IMR-90 (cell line): ENCODE data around the gene ABHD10. TPM values are rescaled to one million over a fixed set of nuclear protein-coding genes. Genes with fewer than 3 reads are reported as not detected.

ENCODE experiments used
- ATAC-seq: fragments of 200-7000 bp; cut with Tn5 transposase; 2 replicates; pipeline ENCODE4 v1.9.1; 2020; ENCODE audit warnings: low read depth, mild to moderate bottlenecking, moderate library complexity
- BruUV-seq: library from RNA; stranded (reverse); fragments of 400-500 nt; replicated peaks from 2 replicates; lab custom pipeline; 2021; lab: Mats Ljungman, UMichigan
- CTCF ChIA-PET: fragments of 300-600 bp; formaldehyde crosslinking; extraction: SDS; loops from one replicate; lab custom pipeline; 2021; ENCODE audit warnings: antibody characterized with exemption; lab: Yijun Ruan, JAX
- POLR2A ChIA-PET: fragments of 300-600 bp; sonication (Branson Sonifier 250); formaldehyde crosslinking; loops from one replicate; lab custom pipeline; 2022; ENCODE audit warnings: antibody characterized with exemption; ENCODE audit not compliant: unreplicated experiment; lab: Charles Lee
- DNase-seq: peaks from one replicate; pipeline ENCODE4 v3.0.0; 2013
- H2AFZ ChIP-seq: replicated peaks from 2 replicates; pipeline ENCODE3; 2013; ENCODE audit warnings: low read length, mild to moderate bottlenecking; ENCODE audit not compliant: poor library complexity
- H2AK5ac ChIP-seq: 2 replicates; pipeline ENCODE4 v1.6.1; 2013; ENCODE audit warnings: low read depth, low read length, inconsistent platforms
- H2AK9ac ChIP-seq: replicated peaks from 2 replicates; pipeline ENCODE3; 2013; ENCODE audit warnings: mild to moderate bottlenecking, low read depth, low read length, moderate library complexity; ENCODE audit not compliant: poor library complexity
- H2BK120ac ChIP-seq: 2 replicates; pipeline ENCODE4 v1.6.1; 2013; ENCODE audit warnings: low read depth, low read length, inconsistent platforms
- H2BK15ac ChIP-seq: 3 replicates; pipeline ENCODE4 v1.6.1; 2013; ENCODE audit warnings: low read depth, low read length, inconsistent platforms
- H2BK20ac ChIP-seq: 2 replicates; pipeline ENCODE4 v1.6.1; 2013; ENCODE audit warnings: low read depth, mild to moderate bottlenecking, inconsistent platforms, low read length, moderate library complexity
- H2BK5ac ChIP-seq: 2 replicates; pipeline ENCODE4 v1.6.1; 2013; ENCODE audit warnings: mild to moderate bottlenecking, low read depth, low read length, inconsistent platforms; ENCODE audit not compliant: poor library complexity, severe bottlenecking
- H3K14ac ChIP-seq: replicated peaks from 2 replicates; pipeline ENCODE4 v1.6.1; 2013; ENCODE audit warnings: low read depth, low read length, inconsistent platforms
- H3K18ac ChIP-seq: 2 replicates; pipeline ENCODE4 v1.6.1; 2013; ENCODE audit warnings: low read depth, low read length, control low read depth
- H3K23ac ChIP-seq: 2 replicates; pipeline ENCODE4 v1.6.1; 2013; ENCODE audit warnings: low read depth, low read length, inconsistent platforms
- H3K27ac ChIP-seq: 2 replicates; pipeline ENCODE4 v1.5.1; 2013; ENCODE audit warnings: mild to moderate bottlenecking, control low read depth, low read length; ENCODE audit not compliant: insufficient read depth
- H3K27me3 ChIP-seq: 2 replicates; pipeline ENCODE4 v1.6.1; 2013; ENCODE audit warnings: low read length; ENCODE audit not compliant: control insufficient read depth, insufficient read depth
- H3K36me3 ChIP-seq: 2 replicates; pipeline ENCODE4 v1.6.1; 2013; ENCODE audit warnings: low read length, mixed read lengths; ENCODE audit not compliant: control insufficient read depth, insufficient read depth
- H3K4ac ChIP-seq: 2 replicates; pipeline ENCODE4 v1.6.1; 2013; ENCODE audit warnings: low read depth, low read length, inconsistent platforms
- H3K4me1 ChIP-seq: 2 replicates; pipeline ENCODE4 v1.6.1; 2013; ENCODE audit warnings: low read length, mixed read lengths; ENCODE audit not compliant: control insufficient read depth, insufficient read depth
- H3K4me2 ChIP-seq: 2 replicates; pipeline ENCODE4 v1.6.1; 2013; ENCODE audit warnings: low read depth, mild to moderate bottlenecking, control low read depth, low read length, moderate library complexity
- H3K4me3 ChIP-seq: 2 replicates; pipeline ENCODE4 v1.5.1; 2013; ENCODE audit warnings: low read depth, mild to moderate bottlenecking, control low read depth, low read length, moderate library complexity; ENCODE audit not compliant: insufficient read depth
- H3K56ac ChIP-seq: 2 replicates; pipeline ENCODE4 v1.6.1; 2013; ENCODE audit warnings: low read length, inconsistent platforms; ENCODE audit not compliant: insufficient read depth; ENCODE audit errors: extremely low read depth
- H3K79me1 ChIP-seq, 2 experiments: 2 replicates each; pipeline ENCODE4 v1.6.1; 2013; ENCODE audit warnings: low read length in 2 of 2, inconsistent platforms in 1 of 2, low read depth in 1 of 2
- H3K9ac ChIP-seq: 2 replicates; pipeline ENCODE4 v1.6.1; 2013; ENCODE audit warnings: low read depth, low read length, control low read depth
- H3K9me1 ChIP-seq: 2 replicates; pipeline ENCODE4 v1.6.1; 2013; ENCODE audit warnings: low read length, inconsistent platforms; ENCODE audit not compliant: insufficient read depth
- H3K9me3 ChIP-seq: 2 replicates; pipeline ENCODE4 v1.6.1; 2013; ENCODE audit warnings: low read length; ENCODE audit not compliant: control insufficient read depth, insufficient read depth
- H4K20me1 ChIP-seq: 2 replicates; pipeline ENCODE4 v1.6.1; 2013; ENCODE audit warnings: low read length, inconsistent platforms; ENCODE audit not compliant: insufficient read depth
- H4K5ac ChIP-seq: 2 replicates; pipeline ENCODE4 v1.6.1; 2013; ENCODE audit warnings: mild to moderate bottlenecking, low read depth, low read length, control low read depth
- H4K8ac ChIP-seq, 2 experiments: 2 replicates each; pipeline ENCODE4 v1.6.1; 2013; ENCODE audit warnings: low read depth in 2 of 2, low read length in 2 of 2, control low read depth in 1 of 2, inconsistent platforms in 1 of 2
- H4K91ac ChIP-seq: 2 replicates; pipeline ENCODE4 v1.6.1; 2013; ENCODE audit warnings: low read depth, low read length, inconsistent platforms; ENCODE audit not compliant: insufficient read depth
- CEBPB ChIP-seq: IDR thresholded peaks from 2 replicates; pipeline ENCODE4 v1.6.1; 2012; ENCODE audit warnings: low read depth, low read length, improper control_type of control experiment
- CHD1 ChIP-seq: IDR thresholded peaks from 2 replicates; pipeline ENCODE4 v1.6.1; 2012; ENCODE audit warnings: low read depth, low read length, improper control_type of control experiment
- MAZ ChIP-seq: IDR thresholded peaks from 2 replicates; pipeline ENCODE4 v1.6.1; 2012; ENCODE audit warnings: low read depth, mild to moderate bottlenecking, low read length, improper control_type of control experiment, moderate library complexity, borderline replicate concordance
- NFE2L2 ChIP-seq: fragments of 150-350 bp; IDR thresholded peaks from 2 replicates; pipeline ENCODE4 v1.6.1; 2016; ENCODE audit warnings: low read depth, mild to moderate bottlenecking, low read length
- RAD21 ChIP-seq: IDR thresholded peaks from 2 replicates; pipeline ENCODE4 v1.6.1; 2012; ENCODE audit warnings: low read length, improper control_type of control experiment
- RCOR1 ChIP-seq: IDR thresholded peaks from 2 replicates; pipeline ENCODE4 v1.6.1; 2012; ENCODE audit warnings: mild to moderate bottlenecking, low read length, improper control_type of control experiment; ENCODE audit not compliant: insufficient replicate concordance
- SMC3 ChIP-seq: fragments of 150-350 bp; IDR thresholded peaks from 2 replicates; pipeline ENCODE4 v1.6.1; 2016; ENCODE audit warnings: low read depth, mild to moderate bottlenecking, antibody characterized with exemption, low read length, moderate library complexity
- whole genome bisulfite sequencing, 2 experiments: methylation state at CpG; one replicate each; pipeline versions ENCODE4 v1.1.5 to v1.1.7; 2013; ENCODE audit warnings: missing lambda C conversion rate in 2 of 2; ENCODE audit not compliant: insufficient read length in 1 of 2; ENCODE audit errors: extremely low coverage in 2 of 2; 5-methylcytosine and 5-hydroxymethylcytosine counted together
- dilution Hi-C: fragments of 300-500 bp; cut with HindIII; formaldehyde crosslinking; loops from one replicate; pipeline ENCODE4 v1.14.3; 2018; ENCODE audit warnings: low sequenced_read_pairs; ENCODE audit not compliant: unreplicated experiment
- in situ Hi-C: fragments of 300-500 bp; cut with MboI; formaldehyde crosslinking; loops from 3 replicates; pipeline ENCODE4 v1.14.3; 2019; ENCODE audit warnings: low sequenced_read_pairs, inconsistent platforms, mixed read lengths
- intact Hi-C: fragments of 100-400 bp; cut with micrococcal nuclease; formaldehyde crosslinking; loops from 2 replicates; pipeline ENCODE4 v1.10.0; 2022
- polyA plus RNA-seq, 3 experiments: library from polyadenylated mRNA; depleted of rRNA; stranded (reverse); fragments of >200 nt; gene quantifications; 2 replicates each; pipeline ENCODE4 v1.2.3, GENCODE V29; 2012; ENCODE audit warnings: low replicate concordance in 1 of 3
- total RNA-seq: library from RNA; depleted of rRNA; stranded (reverse); fragments of >200 nt; gene quantifications from 2 replicates; pipeline ENCODE4 v1.2.3, GENCODE V29; 2012

ABHD10 gene
- total and polyA plus RNA-seq, 2 of the 4 experiments (the other 2 are of a cell fraction): 24.7 to 57.2 TPM

DNA sequence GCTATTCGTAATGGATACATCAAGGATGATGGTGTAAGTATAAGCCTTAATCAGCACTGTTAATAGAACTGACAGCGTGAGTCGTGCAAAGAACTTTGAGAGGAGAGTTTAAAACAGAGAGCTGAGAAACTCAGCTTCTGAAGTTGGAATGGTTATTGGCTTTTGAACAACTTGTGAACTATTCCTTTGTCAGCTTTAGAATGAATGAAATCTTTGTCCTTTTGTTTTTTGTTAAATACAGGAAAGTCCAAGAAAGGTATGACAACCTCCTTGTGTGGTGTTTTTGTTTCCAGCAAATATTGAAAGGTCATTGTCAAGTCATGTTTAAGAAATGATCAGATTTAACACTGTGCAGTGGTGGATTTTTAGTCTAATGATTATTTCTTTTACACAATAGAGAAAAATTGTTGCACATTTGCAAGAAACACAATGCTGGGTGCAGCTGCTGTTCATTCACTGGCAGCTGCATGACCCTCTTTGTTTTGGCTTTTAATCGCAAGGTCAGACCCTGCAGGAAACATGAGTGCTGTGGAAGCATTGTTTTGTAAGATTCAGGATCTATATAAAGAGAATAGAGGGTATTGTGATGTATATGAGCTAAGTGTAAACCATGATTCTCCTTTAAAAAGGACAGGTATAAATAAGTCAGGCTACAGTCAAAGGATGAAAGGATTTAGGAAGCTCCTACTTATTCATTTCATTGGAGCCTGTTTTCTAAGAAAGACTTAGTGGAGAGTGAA lies 21.7 kb upstream of the ABHD10 start (continued):
- TF ChIP-seq CHD1: no peak

DNA sequence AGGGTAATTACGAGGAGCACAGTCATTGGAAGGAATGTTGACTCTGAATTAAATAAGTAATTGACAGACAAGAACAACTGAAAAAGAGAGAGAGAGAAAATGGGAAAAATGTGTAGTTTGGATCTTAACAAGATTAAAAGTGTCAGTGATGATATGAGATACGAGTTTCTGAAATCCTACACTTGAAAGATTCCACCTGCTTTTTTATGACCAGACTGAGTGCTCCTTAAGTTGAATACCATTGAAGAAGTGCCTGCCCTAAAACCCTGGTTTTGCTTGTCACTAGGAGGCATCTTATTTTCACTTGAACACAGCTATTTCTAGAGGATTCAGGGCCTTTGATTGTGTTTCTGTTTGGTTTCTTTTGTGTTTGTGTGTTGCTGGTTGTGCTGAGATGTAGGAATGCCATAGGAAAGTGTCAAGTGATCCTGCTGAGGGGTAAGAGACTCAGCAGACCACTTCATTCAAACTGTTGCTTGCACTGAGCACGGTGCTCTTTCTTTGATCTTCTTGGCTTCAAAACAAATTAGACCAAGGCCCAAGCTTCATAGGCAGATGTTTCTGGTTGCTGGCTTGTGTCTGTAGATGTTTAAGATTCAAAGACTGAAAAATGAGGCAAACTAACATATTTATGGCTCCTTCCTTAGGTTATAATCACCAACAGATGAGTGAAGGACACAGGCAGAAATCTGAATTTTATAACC lies 17.2 kb upstream of the ABHD10 start:
- Histone ChIP-seq H3K36me3 (no peaks in the 10 kb centered on the region), H3K9me1 (peaks cover 2% of the 10 kb centered on the region; the same call in 1 of the 2 replicates), H2BK20ac (peak overlapping the region; percentile 33; the same call in 1 of the 2 replicates), H3K9ac (no peak overlapping the region), H2AK9ac (no peak overlapping the region), H2BK120ac (no peak overlapping the region), H2AK5ac (no peak overlapping the region), H4K91ac (no peak overlapping the region), H3K56ac (no peak overlapping the region), H3K4ac (no peak overlapping the region), H3K18ac (no peak overlapping the region; the same call in 1 of the 2 replicates), H3K4me3 (no peak overlapping the region), H3K79me1 (no peaks in the 10 kb centered on the region), H3K4me1 (peaks cover 1% of the 10 kb centered on the region; the same call in 1 of the 2 replicates), H3K27me3 (no peaks in the 10 kb centered on the region), H2AFZ (no peak overlapping the region), H4K5ac (no peak overlapping the region), H3K4me2 (no peak overlapping the region), H4K20me1 (no peaks in the 10 kb centered on the region), H2BK5ac (no peak overlapping the region), H4K8ac (no peak overlapping the region; a peak in 1 of 4 replicates), H3K14ac (peak overlapping the region; percentile 50; the same call in 1 of the 2 replicates), H2BK15ac (peak overlapping the region; percentile 68; the same call in 1 of the 3 replicates), H3K27ac (no peak overlapping the region), H3K9me3 (no peaks in the 10 kb centered on the region), H3K23ac (no peak overlapping the region)
- no TSS peak for BruUV-seq
- intact Hi-C loops (loop anchor here (10.0 kb wide), 1 partner anchor 387 kb away; no protein-coding TSS in a partner anchor), dilution Hi-C loops (loop anchor here (25.0 kb wide), 1 partner anchor 249 kb away; no protein-coding TSS in a partner anchor), in situ Hi-C loops (loop anchor here (25.0 kb wide), 1 partner anchor 374 kb away; the partner anchor contains the start of gene ZBED2)
- POLR2A ChIA-PET: no interaction called here
- TF ChIP-seq CHD1 (no peak), MAZ (no peak), NFE2L2 (no peak), SMC3 (no peak), RCOR1 (no peak), RAD21 (no peak), CEBPB (no peak)
- DNase-seq (no peak), ATAC-seq (no peak)
- CTCF ChIA-PET: interaction anchor here (0.6 kb wide), 1 partner anchor 29 kb away, joined by 3 read pairs; no protein-coding TSS in a partner anchor
- 65% methylated on average over 2 of the region's 3 CpGs; no CpG with 5 or more reads in 1 of the 2 experiments for WGBS, 2 experiments
